GM18505 (cell line): ENCODE measurements around the gene THOP1.

Source experiments
- ATAC-seq: cut with Tn5 transposase; IDR thresholded peaks from one replicate; pipeline ENCODE4 v1.9.1; 2021; ENCODE audit not compliant: unreplicated experiment
- POLR2A ChIP-seq: IDR thresholded peaks from 4 replicates; pipeline ENCODE4 v1.6.1; 2011; ENCODE audit warnings: borderline replicate concordance; ENCODE audit not compliant: insufficient read depth, insufficient read length; ENCODE audit errors: extremely low read depth

THOP1 gene

DNA sequence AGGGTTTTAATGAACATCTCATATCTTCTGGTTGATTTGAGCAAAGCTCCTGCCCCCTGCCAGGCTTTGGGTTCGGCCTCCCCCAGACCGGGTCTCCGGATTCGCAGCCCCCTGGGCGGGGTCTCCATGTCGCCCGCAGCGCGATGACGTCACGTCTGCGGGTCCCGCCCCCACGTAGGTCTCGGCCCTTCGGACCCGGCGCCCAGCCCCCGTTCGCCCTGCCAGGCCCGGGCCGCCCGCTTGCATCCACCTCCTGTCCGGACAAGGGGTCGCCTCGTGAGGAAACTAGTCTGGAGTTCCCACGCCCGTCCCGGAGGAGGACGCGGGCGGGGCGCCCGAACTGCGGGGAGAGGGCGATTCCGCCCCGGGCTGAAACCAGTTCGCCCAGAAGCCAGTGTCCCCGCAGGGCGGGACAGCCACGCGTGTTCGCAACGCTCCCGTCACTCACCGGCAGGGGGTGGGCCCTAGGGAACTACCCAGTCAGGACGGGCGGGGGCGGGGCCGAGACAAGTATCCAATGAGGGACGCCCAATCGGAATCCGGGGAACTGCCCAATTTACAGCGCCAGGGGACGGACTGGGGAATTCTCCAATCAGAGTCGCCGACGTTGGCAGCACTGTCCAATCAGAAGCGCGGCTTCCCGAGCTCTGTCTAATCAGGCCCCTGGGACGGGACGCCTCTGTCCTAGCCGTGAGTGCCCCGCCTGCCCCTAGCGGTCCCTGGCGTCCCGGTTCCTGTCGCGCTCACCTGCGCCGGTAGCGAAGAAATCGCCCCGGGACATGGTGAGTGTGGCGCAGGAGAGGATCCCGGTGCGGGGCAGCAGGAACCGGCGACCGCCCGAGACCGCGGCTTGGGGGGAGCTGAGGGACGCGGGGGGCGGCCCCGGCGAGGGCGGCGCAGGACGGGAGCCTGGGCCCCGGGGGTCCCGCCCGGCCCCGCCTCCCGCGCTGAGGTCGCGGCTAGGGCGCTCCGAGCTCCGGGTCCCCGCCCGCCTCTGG is 55.8 kb downstream of the THOP1 start, which contains the start of gene ZNF555:
Gene ZNF555 (plus strand): TSS at position 682 of the 998 bp plus-strand sequence. CDS start 98 bp downstream, at position 780.
- ATAC-seq = peak; percentile 83
- TF ChIP-seq POLR2A = peak; percentile 25

DNA sequence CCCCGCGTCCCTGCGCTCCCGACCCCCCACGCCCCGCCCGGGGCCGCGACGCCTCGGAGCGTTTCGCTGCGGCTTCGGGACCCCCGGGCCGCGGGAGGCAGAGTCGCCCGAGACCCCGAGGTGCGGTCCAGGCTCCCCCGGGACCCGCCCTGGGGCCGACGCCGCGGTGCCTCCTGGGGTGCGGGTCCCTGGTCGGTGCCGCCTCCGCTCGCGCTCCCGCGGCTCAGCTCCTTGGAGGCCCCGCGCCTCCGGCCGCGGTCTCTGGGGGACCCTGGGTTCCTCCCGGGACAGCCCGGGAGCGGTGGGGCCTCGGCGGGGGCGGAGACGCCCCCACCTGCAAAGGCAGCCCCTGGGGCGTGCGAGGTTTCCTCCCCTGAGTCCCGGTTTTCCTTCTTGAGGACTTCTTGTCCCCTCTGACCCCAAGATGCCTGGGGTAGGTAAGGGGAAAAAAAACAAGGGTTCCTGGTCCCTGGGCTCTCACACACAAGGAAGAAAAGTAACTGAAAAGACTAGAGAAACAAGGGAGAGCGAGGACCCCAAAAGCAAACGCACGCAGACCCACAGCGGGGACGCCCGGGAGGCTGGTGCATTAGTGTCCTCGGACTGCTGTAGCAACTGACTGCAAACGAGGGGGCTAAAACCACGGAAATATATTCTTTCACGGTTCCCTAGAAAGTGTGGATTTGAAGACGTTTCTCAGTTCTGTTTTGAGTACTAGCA is 56.7 kb downstream of the THOP1 start:
- TF ChIP-seq POLR2A = no peak
- ATAC-seq = peak; percentile 16

DNA sequence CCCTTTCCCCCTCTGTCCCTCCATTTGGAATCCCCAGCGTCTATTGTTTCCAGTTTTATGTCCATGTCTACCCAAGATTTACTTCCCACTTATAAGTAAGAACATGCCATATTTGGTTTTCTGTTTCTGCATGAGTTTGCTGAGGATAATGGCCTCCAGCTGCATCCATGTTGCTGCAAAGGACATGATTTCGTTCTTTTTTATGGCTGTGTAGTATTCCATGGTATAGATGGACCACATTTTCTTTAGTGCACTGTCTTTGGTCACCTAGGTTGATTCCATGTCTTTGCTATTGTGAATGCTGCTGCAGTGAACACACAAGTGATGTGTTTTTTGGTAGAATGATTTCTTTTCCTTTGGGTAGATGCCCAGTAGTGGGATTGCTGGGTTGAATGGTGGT is 59.8 kb downstream of the THOP1 start:
- TF ChIP-seq POLR2A = no peak

DNA sequence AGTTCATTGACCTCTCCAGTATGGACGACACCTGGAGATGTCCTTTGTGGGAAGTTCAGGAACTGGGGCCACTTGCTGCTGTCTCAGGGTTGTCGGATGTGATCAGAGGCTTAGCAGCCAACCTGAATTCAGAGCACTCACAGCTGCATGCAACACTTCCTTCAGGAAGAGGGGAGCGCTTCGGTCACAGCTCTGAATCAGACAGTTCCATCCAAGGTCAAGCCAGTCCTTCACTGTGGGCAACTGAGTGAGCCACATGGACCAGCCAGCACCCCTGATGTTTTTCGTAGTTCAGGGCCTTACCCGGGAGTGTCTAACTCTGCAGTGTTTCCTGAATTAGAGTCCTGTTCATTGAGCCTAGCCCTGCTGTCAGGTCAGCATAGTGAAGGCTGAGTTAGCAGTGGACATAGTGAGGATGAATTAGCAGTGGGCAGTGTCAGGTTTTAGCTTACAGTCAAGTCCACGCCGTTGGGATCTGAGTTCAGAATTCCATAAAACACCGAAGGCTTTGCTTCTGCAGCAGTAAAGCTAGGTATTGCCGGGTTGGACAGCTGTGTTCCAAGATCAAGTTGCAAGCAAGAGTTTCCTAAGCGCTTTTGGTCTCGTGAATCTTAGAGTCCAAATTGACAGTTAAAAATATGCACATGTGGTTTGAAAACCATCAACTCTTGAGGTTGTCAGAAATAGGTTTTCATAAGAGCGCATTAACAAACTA is 61.0 kb downstream of the THOP1 start:
- TF ChIP-seq POLR2A = no peak
- ATAC-seq = no peak

More for the DNA sequence above, 59.8 kb downstream of the THOP1 start:
- ATAC-seq = no peak

DNA sequence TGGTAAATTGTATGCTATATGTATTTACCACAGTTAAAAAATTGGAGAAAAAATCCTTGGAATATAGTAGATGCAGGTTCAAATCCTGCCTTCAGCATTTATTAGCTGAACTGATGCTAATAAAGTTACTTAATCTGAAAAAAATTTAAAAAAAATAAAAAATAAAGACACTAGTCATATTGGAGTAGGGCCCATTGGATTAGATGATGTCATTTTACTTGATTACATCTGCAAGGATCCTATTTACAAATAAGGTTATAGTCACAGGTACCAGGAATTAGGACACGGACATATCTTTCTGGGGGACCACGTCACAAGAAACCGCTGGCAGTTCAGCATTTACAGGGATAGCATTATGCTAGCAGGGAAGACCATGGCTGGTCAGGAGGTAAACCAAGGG is 62.2 kb downstream of the THOP1 start:
- no peak for TF ChIP-seq POLR2A
- ATAC-seq = no peak

DNA sequence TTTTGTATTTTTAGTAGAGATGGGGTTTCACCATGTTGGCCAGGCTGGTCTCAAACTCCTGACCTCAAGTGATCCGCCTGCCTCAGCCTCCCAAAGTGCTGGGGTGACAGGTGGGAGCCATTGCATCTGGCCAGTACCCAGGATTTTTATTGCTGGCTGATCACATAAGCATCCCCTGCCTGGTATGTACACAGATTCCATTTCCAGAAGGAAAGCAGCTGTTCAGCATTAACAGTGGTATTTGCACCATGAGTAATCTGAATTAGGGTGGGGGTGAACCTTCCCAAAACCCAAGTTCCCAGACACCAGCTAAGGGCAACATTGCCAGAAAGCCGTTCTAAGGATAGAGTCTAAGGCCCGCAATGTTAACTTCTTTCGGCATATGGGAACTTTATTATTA is 63.3 kb downstream of the THOP1 start:
- ATAC-seq = no peak
- TF ChIP-seq POLR2A = no peak

DNA sequence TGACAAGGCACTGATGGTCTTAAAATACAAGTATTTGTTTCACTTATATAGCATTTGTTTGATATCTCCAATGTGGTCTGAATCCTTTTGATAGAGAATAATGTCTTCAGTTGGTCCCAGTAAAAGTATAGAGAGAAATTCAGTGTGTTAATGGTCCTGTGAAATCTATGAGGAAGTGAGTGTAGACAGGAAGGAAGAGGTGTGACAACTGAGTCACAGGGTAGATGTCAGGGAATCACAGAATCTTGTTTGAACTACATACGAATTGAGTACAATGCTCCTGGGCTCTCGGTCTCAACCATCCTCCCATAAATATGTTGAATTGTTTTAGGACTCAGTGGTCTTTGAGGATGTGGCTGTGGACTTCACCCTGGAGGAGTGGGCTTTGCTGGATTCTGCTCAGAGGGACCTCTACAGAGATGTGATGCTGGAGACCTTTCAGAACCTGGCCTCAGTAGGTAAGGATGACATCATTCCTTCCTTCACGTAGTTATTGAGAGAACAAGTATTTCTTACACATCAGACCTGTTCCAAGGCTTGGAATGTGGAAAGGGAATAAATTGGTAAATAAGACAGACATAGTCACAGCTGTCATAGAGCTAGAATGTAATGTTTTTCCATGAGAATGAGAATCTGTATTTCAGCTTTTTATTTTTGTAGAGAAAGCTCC is 65.1 kb downstream of the THOP1 start:
- ATAC-seq = no peak
- TF ChIP-seq POLR2A = no peak

DNA sequence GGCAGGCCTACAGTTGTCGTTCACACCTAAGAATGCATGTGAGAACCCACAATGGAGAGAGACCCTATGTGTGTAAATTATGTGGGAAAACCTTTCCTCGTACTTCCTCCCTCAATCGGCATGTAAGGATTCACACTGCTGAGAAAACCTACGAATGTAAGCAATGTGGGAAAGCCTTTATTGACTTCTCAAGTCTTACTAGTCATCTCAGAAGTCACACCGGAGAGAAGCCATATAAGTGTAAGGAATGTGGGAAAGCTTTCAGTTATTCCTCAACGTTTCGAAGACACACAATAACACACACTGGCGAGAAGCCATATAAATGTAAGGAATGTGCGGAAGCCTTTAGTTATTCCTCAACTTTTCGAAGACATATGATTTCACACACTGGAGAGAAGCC is 67.3 kb downstream of the THOP1 start:
- TF ChIP-seq POLR2A = no peak
- ATAC-seq = no peak

DNA sequence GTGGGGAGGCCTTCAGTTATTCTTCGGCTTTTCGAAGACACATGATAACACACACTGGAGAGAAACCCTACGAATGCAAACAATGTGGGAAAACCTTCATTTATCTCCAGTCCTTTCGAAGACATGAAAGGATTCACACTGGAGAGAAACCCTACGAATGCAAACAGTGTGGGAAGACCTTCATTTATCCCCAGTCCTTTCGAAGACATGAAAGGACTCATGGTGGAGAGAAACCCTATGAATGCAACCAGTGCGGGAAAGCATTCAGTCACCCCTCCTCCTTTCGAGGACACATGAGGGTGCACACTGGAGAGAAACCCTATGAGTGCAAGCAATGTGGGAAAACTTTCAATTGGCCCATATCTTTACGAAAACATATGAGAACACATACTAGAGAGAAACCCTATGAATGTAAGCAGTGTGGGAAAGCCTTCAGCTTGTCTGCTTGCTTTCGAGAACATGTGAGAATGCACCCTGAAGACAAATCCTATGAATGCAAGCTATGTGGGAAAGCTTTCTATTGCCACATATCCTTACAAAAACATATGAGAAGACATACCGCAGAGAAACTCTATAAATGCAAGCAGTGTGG is 67.8 kb downstream of the THOP1 start:
- TF ChIP-seq POLR2A = no peak
- no peak for ATAC-seq

DNA sequence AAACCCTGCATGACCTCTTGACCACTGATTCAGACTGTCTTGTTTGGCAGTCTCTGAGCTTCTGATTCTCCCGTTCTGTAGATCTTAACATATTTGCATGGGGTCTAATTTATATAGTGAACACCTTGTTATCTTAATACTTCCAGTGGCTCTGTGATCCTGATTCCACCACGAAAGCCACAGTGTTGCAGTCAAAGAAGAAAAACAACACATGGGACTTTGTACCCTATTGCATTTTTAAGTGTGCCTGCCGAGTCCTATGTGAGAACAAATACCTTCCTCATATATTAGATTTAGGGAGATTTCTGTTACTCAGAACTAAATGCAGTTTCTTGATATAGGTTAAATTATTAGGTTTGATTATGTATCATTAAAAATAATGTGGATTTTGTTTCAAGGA is 69.5 kb downstream of the THOP1 start:
- ATAC-seq = no peak
- TF ChIP-seq POLR2A = no peak

DNA sequence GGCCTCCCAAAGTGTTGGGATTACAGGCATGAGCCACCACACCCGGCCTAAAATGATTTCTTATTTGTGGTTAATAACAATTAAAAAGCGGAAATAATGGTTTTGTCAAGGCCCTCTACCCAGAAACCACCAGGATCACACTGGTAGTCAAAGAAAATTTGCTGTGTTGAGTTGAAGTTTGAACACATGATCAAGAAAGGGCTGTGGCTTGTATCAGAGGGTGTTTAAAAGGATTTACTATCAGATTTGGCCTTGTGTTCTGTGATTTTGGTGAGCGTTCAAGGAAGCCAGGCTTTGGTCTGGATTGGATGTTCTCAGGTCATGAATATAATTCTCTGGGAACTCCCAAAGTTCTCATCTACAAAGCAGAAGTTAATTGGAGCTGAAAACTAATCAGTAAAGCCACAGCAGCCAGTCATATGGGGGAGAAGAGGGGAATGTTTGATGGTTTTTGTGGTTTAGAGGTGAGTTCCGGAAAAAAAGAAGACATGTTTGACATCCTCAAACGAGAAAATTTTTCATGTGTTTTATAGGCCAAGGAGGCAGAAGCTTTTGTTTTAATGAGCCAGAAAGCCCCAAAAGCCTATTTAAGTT is 71.3 kb downstream of the THOP1 start:
- TF ChIP-seq POLR2A = no peak
- ATAC-seq = no peak

DNA sequence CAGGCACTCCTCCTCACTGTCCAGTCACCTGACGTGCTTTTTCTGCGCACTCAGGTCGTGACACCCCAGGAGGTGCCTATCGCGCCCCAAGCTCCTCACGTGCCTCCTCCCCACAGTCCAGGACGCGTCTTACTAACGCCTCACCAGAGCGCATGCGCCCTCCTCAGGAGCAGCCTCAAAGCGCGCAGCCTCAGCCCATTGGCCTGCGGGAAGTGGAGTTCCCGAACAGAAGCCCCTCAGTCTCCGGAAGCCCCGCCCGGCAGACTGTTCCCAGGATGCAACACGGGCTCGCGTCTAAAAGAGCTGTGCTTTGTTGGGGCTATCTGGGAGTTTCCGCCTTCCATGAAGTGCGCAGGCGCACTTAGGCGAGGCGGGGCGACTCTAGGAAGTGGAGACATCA is 73.6 kb downstream of the THOP1 start:
- TF ChIP-seq POLR2A = no peak
- no peak for ATAC-seq
